HG03064 (cell line): ENCODE measurements around the gene NFYA.
"Not testable (repeated sequence)": the region's sequence is repeated elsewhere in the genome, so short reads cannot be mapped to it uniquely, and the experiment has no call there.

Experiments used
- ATAC-seq: cut with Tn5 transposase; IDR thresholded peaks from one replicate; pipeline ENCODE4 v1.9.1; 2021; ENCODE audit warnings: low read depth; ENCODE audit not compliant: unreplicated experiment

Gene NFYA

DNA sequence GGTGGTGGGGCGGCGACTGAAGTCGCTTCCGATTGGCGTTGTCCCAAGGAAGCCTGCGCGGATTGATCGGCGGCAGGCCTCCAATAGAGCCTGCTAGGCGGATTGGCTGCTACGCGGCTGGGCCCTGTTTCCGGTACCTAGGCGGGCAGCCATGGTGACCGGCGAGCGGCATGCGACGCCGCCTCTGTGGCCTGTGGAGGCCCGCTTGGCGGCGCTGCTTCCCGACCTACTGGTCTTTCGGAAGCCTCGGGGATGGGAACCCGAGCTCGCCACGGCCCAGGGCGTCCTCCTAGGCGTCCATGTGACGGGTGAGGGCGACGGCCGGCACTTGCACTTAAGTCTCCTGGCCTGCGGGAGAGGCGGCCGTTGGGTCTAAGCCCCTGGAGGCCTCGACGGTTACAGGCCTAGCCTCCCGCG, 28.1 kb downstream of the NFYA start:
- ATAC-seq, result no peak

DNA sequence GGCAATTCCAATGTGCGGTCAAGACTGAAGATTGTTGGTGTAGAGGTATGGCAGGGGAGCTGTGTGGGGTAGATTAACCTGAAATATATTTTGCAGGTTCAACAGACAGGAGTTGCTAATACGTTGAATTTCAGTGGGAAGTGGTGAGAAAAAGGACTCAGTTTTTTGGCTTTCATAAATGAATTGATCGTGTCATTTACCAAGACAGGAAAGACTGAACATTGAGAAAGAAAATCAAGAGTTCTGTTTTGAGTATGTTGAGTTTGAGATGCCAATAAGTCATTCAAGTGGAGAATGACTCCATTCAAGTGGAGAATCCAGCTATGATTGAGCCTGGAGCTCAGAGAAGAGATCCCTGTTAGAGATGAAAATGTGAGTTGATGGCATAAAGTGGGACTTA, 31.1 kb downstream of the NFYA start:
- no peak for ATAC-seq

DNA sequence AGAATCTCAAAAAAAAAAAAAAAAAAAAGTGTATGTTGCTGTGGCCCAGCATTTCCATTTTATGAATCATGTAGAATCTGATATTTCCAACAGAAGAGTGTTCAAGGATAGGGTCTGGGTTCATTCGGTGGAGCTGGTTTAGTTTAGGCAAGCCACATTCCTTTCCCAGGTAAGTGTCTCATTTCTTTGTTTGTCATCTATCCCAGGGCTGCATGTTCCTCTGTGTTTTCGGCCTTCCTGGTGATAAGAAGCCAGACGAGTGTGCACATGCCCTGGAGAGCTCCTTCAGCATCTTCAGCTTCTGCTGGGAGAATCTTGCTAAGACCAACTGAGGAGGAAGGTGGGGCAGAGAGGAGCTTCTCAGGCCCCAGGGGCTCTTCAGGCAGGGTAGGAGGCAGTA, 38.2 kb downstream of the NFYA start:
- no peak for ATAC-seq

DNA sequence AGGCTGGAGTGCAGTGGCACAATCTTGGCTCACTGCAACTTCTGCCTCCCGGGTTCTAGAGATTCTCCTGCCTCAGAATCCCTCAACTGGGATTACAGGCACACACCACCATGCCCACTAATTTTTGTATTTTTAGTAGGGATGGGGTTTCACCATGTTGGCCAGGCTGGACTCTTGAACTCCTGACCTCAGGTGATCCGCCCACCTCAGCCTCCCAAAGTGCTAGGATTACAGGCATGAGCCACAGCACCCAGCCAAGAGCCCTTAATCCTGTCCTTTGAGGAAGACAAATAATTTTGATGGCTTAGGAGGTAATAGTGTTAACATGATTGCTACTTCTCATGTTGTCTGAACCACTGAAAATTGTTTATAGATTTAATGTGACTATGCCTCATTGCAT, 42.3 kb downstream of the NFYA start:
- not testable (repeated sequence) for ATAC-seq

DNA sequence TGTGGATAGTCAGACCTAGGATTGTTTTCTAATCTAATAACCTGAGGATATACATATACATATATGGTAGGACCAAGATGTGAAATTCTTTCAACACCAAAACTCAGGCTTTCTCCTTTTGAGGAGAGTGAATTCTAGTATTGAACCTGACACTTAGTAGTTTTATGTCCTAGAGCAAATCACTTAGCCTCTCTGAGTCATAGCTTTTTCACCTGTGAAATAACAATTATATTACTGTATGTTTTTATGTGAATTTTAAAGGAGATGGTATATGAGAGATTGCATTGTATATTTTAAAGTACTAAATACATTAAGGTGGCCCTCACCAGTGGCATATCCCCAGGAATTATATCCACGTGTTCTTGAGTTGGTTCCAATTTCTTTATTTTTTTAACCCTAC, 46.7 kb downstream of the NFYA start:
- ATAC-seq, result no peak

DNA sequence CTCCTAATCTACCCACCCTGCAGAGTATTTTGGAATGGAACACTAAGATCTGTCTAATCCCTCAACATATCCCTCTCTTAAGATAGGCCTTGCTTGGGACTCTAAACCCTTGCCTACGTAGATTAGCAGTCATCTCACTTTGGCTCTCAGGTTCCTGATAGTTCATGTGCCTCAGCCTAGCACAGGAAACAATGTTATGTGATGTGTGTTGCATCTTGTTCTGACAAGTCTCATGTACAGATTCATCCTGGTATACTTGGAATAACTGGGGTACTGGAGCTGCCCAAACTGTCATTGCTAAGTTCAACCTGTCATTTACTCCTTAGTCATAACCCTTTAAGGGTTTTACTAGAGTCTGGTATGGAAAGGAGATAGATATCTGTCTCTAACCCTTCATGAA, 47.3 kb downstream of the NFYA start:
- ATAC-seq, result no peak

DNA sequence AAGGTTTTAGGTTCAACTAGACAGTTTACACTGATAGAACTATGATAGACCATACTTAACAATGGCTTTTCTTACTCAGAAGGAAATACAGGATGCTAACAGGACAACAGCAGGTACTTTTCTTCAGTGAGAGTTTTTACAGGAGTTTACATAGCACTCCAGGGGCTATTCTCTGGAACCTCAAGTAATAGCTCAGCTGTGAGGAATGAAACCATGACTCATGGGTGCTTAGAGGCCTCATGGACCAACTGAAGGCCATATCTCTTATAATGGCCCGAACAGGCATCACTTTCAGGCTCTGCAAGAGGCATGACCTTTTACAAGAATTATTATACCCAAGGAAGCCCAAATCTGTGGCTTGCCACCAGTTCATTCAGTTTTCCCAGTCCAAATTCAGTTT, 49.6 kb downstream of the NFYA start:
- no peak for ATAC-seq

DNA sequence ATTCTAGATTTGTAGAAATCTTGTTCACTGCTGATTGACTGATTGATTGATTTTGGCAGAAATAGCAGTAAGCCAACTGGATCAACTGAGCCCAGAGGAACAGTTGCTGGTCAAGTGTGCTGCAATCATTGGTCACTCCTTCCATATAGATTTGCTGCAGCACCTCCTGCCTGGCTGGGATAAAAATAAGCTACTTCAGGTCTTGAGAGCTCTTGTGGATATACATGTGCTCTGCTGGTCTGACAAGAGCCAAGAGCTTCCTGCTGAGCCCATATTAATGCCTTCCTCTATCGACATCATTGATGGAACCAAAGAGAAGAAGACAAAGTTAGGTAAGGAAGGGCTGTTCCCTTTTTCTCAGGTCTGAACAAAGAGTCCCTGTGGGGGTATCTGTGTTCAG, 50.1 kb downstream of the NFYA start:
- ATAC-seq, result no peak

DNA sequence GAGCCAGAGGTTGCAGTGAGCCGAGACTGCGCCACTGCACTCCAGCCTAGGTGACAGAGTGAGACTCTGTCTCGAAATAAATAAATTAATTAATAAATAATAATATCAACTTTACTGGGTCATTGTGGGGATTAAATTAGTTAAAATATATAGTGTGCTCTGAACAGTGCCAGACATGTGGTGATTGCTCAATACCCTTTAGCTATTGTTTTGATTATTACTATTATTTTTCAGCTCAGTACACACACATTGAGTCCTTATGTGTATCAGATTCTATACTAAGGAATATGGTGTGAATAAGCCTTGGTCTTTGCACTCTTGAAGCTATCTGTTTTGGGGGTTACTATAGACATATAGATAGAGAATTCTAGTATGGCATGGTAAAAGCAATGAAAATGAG, 52.5 kb downstream of the NFYA start:
- ATAC-seq, result no peak

DNA sequence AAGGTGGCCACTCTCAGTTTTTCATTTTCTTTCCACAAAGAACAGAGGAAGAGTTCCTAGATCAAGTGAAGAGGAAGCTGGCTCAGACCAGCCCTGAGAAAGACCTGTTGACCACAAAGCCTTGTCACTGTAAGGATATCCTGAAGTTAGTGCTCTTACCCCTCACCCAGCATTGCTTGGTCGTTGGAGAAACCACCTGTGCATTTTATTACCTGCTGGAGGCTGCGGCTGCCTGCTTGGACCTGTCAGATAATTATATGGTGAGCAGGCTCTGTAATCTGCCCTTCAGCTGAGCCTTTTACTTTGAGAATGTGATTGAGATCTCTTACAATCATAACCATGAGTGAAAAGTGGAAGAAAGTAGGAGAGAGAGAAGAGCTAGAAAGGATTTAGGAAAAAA, 59.5 kb downstream of the NFYA start:
- no peak for ATAC-seq

DNA sequence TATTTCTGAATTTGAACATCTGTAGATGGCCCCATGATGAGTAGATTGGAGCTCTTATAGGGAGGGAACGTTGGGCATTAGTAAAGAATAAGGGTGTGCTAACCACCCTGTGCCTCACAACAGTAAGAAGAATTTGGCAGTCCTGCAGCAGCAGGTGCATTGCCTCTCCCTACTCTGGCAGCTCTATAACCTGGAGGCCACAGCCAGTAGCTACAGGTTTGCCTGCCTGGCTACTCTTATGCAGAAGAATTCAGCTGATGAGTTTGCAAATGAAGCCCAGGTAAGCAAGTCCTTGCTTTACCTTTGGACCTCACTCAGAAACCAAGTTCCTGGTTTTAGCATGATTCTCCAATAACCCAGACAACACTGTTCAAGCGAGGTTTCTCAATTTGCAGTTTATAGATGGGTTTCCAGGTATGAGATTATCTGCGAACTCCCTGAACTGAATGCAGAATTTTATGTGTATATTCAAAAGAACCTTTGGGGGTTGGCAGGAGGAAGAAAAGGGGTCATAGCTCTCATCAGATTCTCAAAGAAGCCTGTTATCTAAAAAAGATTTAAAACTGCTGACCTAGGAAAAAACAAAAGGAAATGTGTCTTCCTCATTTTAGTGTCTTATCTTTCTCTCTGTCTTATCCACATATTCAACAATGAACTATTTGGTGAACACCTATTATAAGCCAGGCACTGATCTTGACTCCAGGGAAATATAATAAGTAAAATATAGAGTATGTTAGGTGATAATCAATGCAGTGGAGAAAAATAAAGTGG, 62.5 kb downstream of the NFYA start:
- ATAC-seq, result no peak

DNA sequence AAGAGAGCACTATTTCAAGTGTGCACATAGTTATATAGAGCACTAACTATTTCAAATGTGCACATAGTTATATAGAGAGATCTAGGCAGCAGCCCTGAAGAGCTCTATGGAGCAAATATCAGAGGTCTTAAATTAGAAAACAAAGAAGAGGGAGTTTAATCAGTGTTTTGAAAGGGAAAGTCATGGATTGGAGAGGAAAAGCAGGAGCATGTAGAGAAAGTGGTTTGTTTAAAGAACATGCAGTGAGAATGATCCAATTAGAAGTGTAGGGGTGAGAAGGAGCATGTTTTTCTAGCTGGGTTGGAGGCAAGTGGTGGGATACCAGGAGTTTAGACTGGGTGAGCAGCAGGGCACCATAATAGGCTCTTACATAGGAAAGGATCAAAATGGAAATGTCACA, 64.1 kb downstream of the NFYA start:
- no peak for ATAC-seq

DNA sequence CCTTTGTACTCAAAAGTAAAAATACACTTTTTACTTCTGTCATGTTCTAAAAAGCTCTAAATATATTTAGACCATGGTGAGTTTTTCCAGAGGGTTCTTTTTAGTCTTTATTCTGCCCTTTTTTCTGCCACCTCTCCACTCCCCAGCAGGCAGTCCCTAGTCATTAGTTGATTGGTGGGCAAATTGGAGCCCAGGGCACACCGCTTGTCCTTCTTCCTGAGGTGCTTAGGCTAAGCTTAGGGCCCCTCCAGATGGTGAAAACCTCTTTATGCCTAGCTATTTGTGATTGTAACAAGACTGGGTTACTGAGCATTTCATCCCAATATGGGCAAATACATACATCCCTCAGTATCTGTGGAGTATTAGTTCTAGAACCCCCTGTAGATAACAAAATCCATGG, 75.1 kb downstream of the NFYA start:
- no peak for ATAC-seq
